ENCODE measurements around the gene DNAH1. TPM values are rescaled to one million over a fixed set of nuclear protein-coding genes. Genes with fewer than 3 reads are reported as not detected.

Gene DNAH1
- total RNA-seq, 1 experiment from 2014 or later, result 3.0 TPM

GRCh38 chr3:52443791-52444687, 127.9 kb downstream of the DNAH1 start:
- DNase-seq (ENCODE audit: unreplicated experiment), result no peak
- BruUV-seq (replicated peaks), result no TSS peak
- ChIA-PET CTCF (interaction anchor here (0.5 to 8.3 kb wide), 4 partner anchors 15 to 390 kb away, joined by 3 to 278 read pairs (median 16); no protein-coding TSS in a partner anchor), POLR2A (no interaction called here)
- peaks cover 5% of the 10 kb centered on the region for H3K36me3 Mint-ChIP-seq (ENCODE audit: insufficient read depth, unreplicated experiment)
- intact Hi-C loops (cut with micrococcal nuclease), result loop anchor here (10.0 kb wide), 1 partner anchor 209 kb away; the partner anchor contains the start of gene TWF2
- no peak overlapping the region for H3K4me3 Mint-ChIP-seq (ENCODE audit: unreplicated experiment)
- TF ChIP-seq CTCF (IDR thresholded peaks at IDR 0.05; ENCODE audit: unreplicated experiment), result no peak
- no peak overlapping the region for H3K27ac Mint-ChIP-seq (ENCODE audit: low read depth, unreplicated experiment)
- no peaks in the 10 kb centered on the region for H3K9me3 Mint-ChIP-seq (ENCODE audit: unreplicated experiment)
- no peaks in the 10 kb centered on the region for H3K27me3 Mint-ChIP-seq (ENCODE audit: insufficient read depth, unreplicated experiment)
- no peaks in the 10 kb centered on the region for H3K4me1 Mint-ChIP-seq (ENCODE audit: insufficient read depth, unreplicated experiment)

- no TSS peak for BruUV-seq (replicated peaks)
- intact Hi-C loops (cut with micrococcal nuclease), result loop anchor here (10.0 kb wide), 1 partner anchor 210 kb away; the partner anchor contains the start of gene TWF2
- CTCF ChIA-PET, result interaction anchor here (0.7 to 8.3 kb wide), 6 partner anchors 8 to 1203 kb away, joined by 3 to 278 read pairs (median 3); partner anchors contain the start of gene TNNC1
Measured at GRCh38 chr3:52444860-52445793, 129.0 kb downstream of the DNAH1 start, which contains the start of gene SEMA3G. TSS of gene SEMA3G (minus strand) at chr3:52445103. CDS start at chr3:52445027, 76 bp downstream.

GRCh38 chr3:52446042-52446441, 129.9 kb downstream of the DNAH1 start:
- intact Hi-C loops (cut with micrococcal nuclease), result loop anchor here (10.0 kb wide), 1 partner anchor 211 kb away; the partner anchor contains the start of gene TWF2
- DNase-seq (ENCODE audit: unreplicated experiment), result no peak
- H3K4me1 Mint-ChIP-seq (ENCODE audit: insufficient read depth, unreplicated experiment), result no peaks in the 10 kb centered on the region
- H3K4me3 Mint-ChIP-seq (ENCODE audit: unreplicated experiment), result no peak overlapping the region
- BruUV-seq (replicated peaks), result no TSS peak
- no peaks in the 10 kb centered on the region for H3K27me3 Mint-ChIP-seq (ENCODE audit: insufficient read depth, unreplicated experiment)
- no peak for TF ChIP-seq CTCF (IDR thresholded peaks at IDR 0.05; ENCODE audit: unreplicated experiment)
- no peak overlapping the region for H3K27ac Mint-ChIP-seq (ENCODE audit: low read depth, unreplicated experiment)
- H3K36me3 Mint-ChIP-seq (ENCODE audit: insufficient read depth, unreplicated experiment), result peaks cover 6% of the 10 kb centered on the region
- H3K9me3 Mint-ChIP-seq (ENCODE audit: unreplicated experiment), result no peaks in the 10 kb centered on the region
- CTCF ChIA-PET, result interaction anchor here (0.6 to 8.3 kb wide), 14 partner anchors 7 to 1902 kb away, joined by 3 to 278 read pairs (median 4); partner anchors contain the start of gene TNNC1
- POLR2A ChIA-PET, result no interaction called here

More at GRCh38 chr3:52444860-52445793, 129.0 kb downstream of the DNAH1 start, which contains the start of gene SEMA3G:
- H3K27ac Mint-ChIP-seq (ENCODE audit: low read depth, unreplicated experiment), result no peak within 1 kb of the TSS
- POLR2A ChIA-PET, result interaction anchor here (0.5 kb wide), 1 partner anchor 18 kb away, joined by 4 read pairs; no protein-coding TSS in a partner anchor
- DNase-seq (ENCODE audit: unreplicated experiment), result peak; percentile 68
- peak; percentile 23 for TF ChIP-seq CTCF (IDR thresholded peaks at IDR 0.05; ENCODE audit: unreplicated experiment)
- no peaks in the 10 kb centered on the region for H3K27me3 Mint-ChIP-seq (ENCODE audit: insufficient read depth, unreplicated experiment)
- peaks cover 6% of the 10 kb centered on the region for H3K36me3 Mint-ChIP-seq (ENCODE audit: insufficient read depth, unreplicated experiment)
- H3K4me1 Mint-ChIP-seq (ENCODE audit: insufficient read depth, unreplicated experiment), result no peaks in the 10 kb centered on the region
- no peak within 1 kb of the TSS for H3K4me3 Mint-ChIP-seq (ENCODE audit: unreplicated experiment)
- no peaks in the 10 kb centered on the region for H3K9me3 Mint-ChIP-seq (ENCODE audit: unreplicated experiment)

Measured in MCF 10A (cell line).